ENCODE measurements around the gene SLC22A5. TPM values are rescaled to one million over a fixed set of nuclear protein-coding genes. Genes with fewer than 3 reads are reported as not detected.
"Not testable (repeated sequence)": the region's sequence is repeated elsewhere in the genome, so short reads cannot be mapped to it uniquely, and the experiment has no call there.

The SLC22A5 gene
- total RNA-seq, 6 donors from 2014 or later = 7.9 to 22.0 (median 12.7) TPM

- ATAC-seq (ENCODE audit: low FRiP score in 2 of 2) = no peak
- no peak overlapping the region for H3K27ac ChIP-seq
- no peak for TF ChIP-seq POLR2A (IDR thresholded peaks at IDR 0.05)
- no peak for TF ChIP-seq POLR2AphosphoS5 (IDR thresholded peaks at IDR 0.05)
Observed at GRCh38 chr5:132394667-132395259, 25.3 kb downstream of the SLC22A5 start.

GRCh38 chr5:132396589-132397031 is 27.1 kb downstream of the SLC22A5 start:
- no peaks in the 10 kb centered on the region for H3K27me3 ChIP-seq
- no peaks in the 10 kb centered on the region for H3K9me3 ChIP-seq
- H3K27ac ChIP-seq = no peak overlapping the region
- WGBS, 2 donors = 78 to 82% methylated on average over 1 of the region's 1 CpG
- TF ChIP-seq POLR2AphosphoS5 (IDR thresholded peaks at IDR 0.05) (no peak), EP300 (IDR thresholded peaks at IDR 0.05) (no peak)
- ATAC-seq (ENCODE audit: low FRiP score in 2 of 2) (no peak), DNase-seq (no peak)
- no peaks in the 10 kb centered on the region for H3K4me1 ChIP-seq
- no peak overlapping the region for H3K4me3 ChIP-seq
- peaks cover 5 to 35% (median 19%) of the 10 kb centered on the region in 4 donors for H3K36me3 ChIP-seq

More at GRCh38 chr5:132394667-132395259, 25.3 kb downstream of the SLC22A5 start:
- Histone ChIP-seq H3K36me3 (peaks cover 5 to 35% (median 19%) of the 10 kb centered on the region in 4 donors), H3K9me3 (no peaks in the 10 kb centered on the region), H3K4me1 (peaks cover 0 to 8% (median 2%) of the 10 kb centered on the region in 4 donors), H3K4me3 (no peak overlapping the region), H3K27me3 (no peaks in the 10 kb centered on the region)
- DNase-seq = no peak
- 64 to 70% methylated on average over 4 of the region's 4 CpGs for WGBS, 2 donors

- TF ChIP-seq POLR2A (IDR thresholded peaks at IDR 0.05) = no peak
- TF ChIP-seq EP300 (IDR thresholded peaks at IDR 0.05) = no peak
- TF ChIP-seq CTCF (IDR thresholded peaks at IDR 0.05) = no peak
- TF ChIP-seq POLR2AphosphoS5 (IDR thresholded peaks at IDR 0.05) = no peak
- Histone ChIP-seq H3K4me1 (no peaks in the 10 kb centered on the region), H3K9me3 (no peaks in the 10 kb centered on the region), H3K27ac (no peak overlapping the region), H3K27me3 (no peaks in the 10 kb centered on the region), H3K36me3 (peaks cover 5 to 34% (median 19%) of the 10 kb centered on the region in 4 donors), H3K4me3 (no peak overlapping the region)
- DNase-seq = no peak
- ATAC-seq (ENCODE audit: low FRiP score in 2 of 2) = no peak
- WGBS, 2 donors = 87 to 100% methylated on average over 1 to 2 of the region's 2 CpGs
Observed at GRCh38 chr5:132397224-132397623, 27.7 kb downstream of the SLC22A5 start.

GRCh38 chr5:132397936-132398675 is 28.6 kb downstream of the SLC22A5 start:
- H3K36me3 ChIP-seq = peaks cover 5 to 30% (median 12%) of the 10 kb centered on the region in 4 donors
- not testable (repeated sequence) for ATAC-seq (ENCODE audit: low FRiP score in 2 of 2); DNase-seq; H3K27ac ChIP-seq; H3K9me3 ChIP-seq; H3K4me3 ChIP-seq; H3K4me1 ChIP-seq; H3K27me3 ChIP-seq
- WGBS, 2 donors = 63 to 89% methylated on average over 5 to 12 of the region's 12 CpGs

GRCh38 chr5:132404041-132404440 is 34.5 kb downstream of the SLC22A5 start:
- H3K36me3 ChIP-seq; DNase-seq; H3K27ac ChIP-seq; H3K4me1 ChIP-seq; H3K4me3 ChIP-seq; H3K27me3 ChIP-seq; ATAC-seq (ENCODE audit: low FRiP score in 2 of 2); H3K9me3 ChIP-seq: not testable (repeated sequence)
- 80 to 91% methylated on average over 2 of the region's 2 CpGs for WGBS, 2 donors

GRCh38 chr5:132405646-132406045 is 36.1 kb downstream of the SLC22A5 start:
- H3K27ac ChIP-seq = peak overlapping the region in 1 of 4 donors; percentile 19
- ATAC-seq (ENCODE audit: low FRiP score in 2 of 2) = no peak

More at GRCh38 chr5:132405646-132406045, 36.1 kb downstream of the SLC22A5 start:
- Histone ChIP-seq H3K27me3 (no peaks in the 10 kb centered on the region), H3K9me3 (no peaks in the 10 kb centered on the region), H3K4me3 (no peak overlapping the region), H3K4me1 (peaks cover 9 to 17% (median 11%) of the 10 kb centered on the region in 4 donors), H3K36me3 (no peaks in the 10 kb centered on the region)
- WGBS, 2 donors = 48 to 63% methylated on average over 1 of the region's 1 CpG
- no peak for TF ChIP-seq POLR2A (IDR thresholded peaks at IDR 0.05)
- no peak for TF ChIP-seq EP300 (IDR thresholded peaks at IDR 0.05)
- no peak for TF ChIP-seq POLR2AphosphoS5 (IDR thresholded peaks at IDR 0.05)
- TF ChIP-seq CTCF (IDR thresholded peaks at IDR 0.05) = no peak
- DNase-seq = no peak

Data from upper lobe of left lung (tissue), 6 donors.